OCI-LY3 (cell line): ENCODE data around the gene PPP6R2.

Experiments used
- H2AFZ ChIP-seq: fragments of 200-600, 300-600 bp; shearing (Covaris generic); 2 replicates; pipeline ENCODE4 v1.6.0; 2014; ENCODE audit warnings: antibody characterized with exemption, low read depth, low read length
- H3K27ac ChIP-seq: fragments of 200-600, 300-600 bp; sonication (generic); 2 replicates; pipeline ENCODE4 v1.5.1; 2014; ENCODE audit warnings: mild to moderate bottlenecking, low read length, moderate library complexity, mixed read lengths
- H3K27me3 ChIP-seq: fragments of 200-600, 300-600 bp; sonication (generic); 2 replicates; pipeline ENCODE4 v1.6.1; 2014; ENCODE audit warnings: low read depth, low read length, mixed read lengths
- H3K36me3 ChIP-seq: fragments of 200-600, 300-600 bp; sonication (generic); replicated peaks from 2 replicates; pipeline ENCODE3; 2014; ENCODE audit warnings: low read depth, low read length, mixed read lengths
- H3K4me1 ChIP-seq: fragments of 300-600, 200-600 bp; sonication (generic); 2 replicates; pipeline ENCODE4 v1.6.1; 2014; ENCODE audit warnings: low read length, mixed read lengths
- H3K4me2 ChIP-seq: fragments of 200-600, 300-600 bp; sonication (generic); 2 replicates; pipeline ENCODE4 v1.6.1; 2014; ENCODE audit warnings: low read length, mixed read lengths
- H3K4me3 ChIP-seq: fragments of 300-600, 200-600 bp; sonication (generic); 2 replicates; pipeline ENCODE4 v1.5.1; 2014; ENCODE audit warnings: antibody characterized with exemption, mild to moderate bottlenecking, low read length, moderate library complexity
- H3K79me2 ChIP-seq: fragments of 300-600, 200-600 bp; shearing (Covaris generic); 2 replicates; pipeline ENCODE4 v1.6.1; 2014; ENCODE audit warnings: mild to moderate bottlenecking, low read length, mixed read lengths
- H3K9ac ChIP-seq: fragments of 300-600, 200-600 bp; shearing (Covaris generic); 2 replicates; pipeline ENCODE4 v1.6.0; 2014; ENCODE audit warnings: mild to moderate bottlenecking, low read length, moderate library complexity
- H3K9me3 ChIP-seq: fragments of 200-600, 300-600 bp; shearing (Covaris generic); 2 replicates; pipeline ENCODE4 v1.6.1; 2014; ENCODE audit warnings: low read length, mixed read lengths; ENCODE audit not compliant: insufficient read depth
- H4K20me1 ChIP-seq: fragments of 200-600, 300-600 bp; sonication (generic); 2 replicates; pipeline ENCODE4 v1.6.1; 2016; ENCODE audit warnings: low read length, mixed read lengths; ENCODE audit not compliant: insufficient read depth
- CTCF ChIP-seq: fragments of 200-600, 300-600 bp; sonication (generic); IDR thresholded peaks from 2 replicates; pipeline ENCODE4 v1.5.1; 2014; ENCODE audit warnings: antibody characterized with exemption, low read length, low read depth
- EZH2phosphoT487 ChIP-seq: fragments of 200-600 bp; shearing (Covaris generic); IDR thresholded peaks from 2 replicates; pipeline ENCODE4 v1.6.1; 2018; ENCODE audit warnings: antibody characterized with exemption, mixed run types, low read depth

Gene PPP6R2

DNA sequence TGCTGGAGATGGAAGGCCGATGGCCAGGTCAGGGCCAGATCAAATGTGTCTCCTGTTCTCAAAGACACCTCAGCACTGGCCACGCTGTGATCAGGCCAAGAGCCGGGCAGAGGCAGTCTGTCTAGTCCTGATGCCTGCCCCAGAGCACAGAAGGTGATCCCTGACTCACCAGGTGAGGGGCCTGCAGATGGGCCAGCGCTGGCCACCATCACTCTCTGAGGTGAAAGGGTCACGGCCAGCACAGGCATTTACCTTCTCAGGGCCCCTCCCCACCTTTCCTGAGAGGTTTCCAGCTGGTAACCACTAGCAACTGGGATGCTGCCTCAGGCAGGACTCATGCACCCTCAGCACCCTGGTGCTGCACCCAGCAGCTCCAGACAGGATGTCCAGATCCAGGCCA, 128.8 kb downstream of the PPP6R2 start:
- Histone ChIP-seq H3K9ac (no peak overlapping the region), H3K9me3 (no peaks in the 10 kb centered on the region), H3K4me1 (peaks cover 35% of the 10 kb centered on the region), H3K79me2 (peaks cover 55% of the 10 kb centered on the region), H3K4me2 (no peak overlapping the region), H3K36me3 (no peaks in the 10 kb centered on the region), H3K27ac (no peak overlapping the region), H2AFZ (no peak overlapping the region), H3K27me3 (no peaks in the 10 kb centered on the region), H4K20me1 (peaks cover 29% of the 10 kb centered on the region), H3K4me3 (no peak overlapping the region)
- TF ChIP-seq EZH2phosphoT487 (no peak), CTCF (no peak)

DNA sequence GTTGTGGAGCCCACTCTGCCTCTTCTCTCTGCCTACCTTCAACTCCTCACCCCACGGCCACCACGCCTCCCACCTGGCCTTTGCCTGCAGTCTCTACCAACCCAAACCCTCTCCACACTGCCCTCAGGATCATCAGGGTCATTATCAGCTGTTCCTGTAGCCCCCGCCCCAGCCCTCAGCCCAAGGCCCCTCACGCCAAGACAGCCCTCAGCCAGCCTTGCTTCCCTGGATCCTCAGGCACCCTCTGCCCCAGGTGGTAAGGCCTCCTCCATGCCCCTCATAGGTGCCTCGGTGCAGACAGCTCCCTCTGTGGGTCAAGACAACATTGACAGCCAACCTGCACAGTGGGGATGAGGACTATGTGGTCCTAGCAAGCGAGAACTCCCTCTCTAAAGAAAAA, 130.0 kb downstream of the PPP6R2 start:
- Histone ChIP-seq H3K79me2 (peaks cover 55% of the 10 kb centered on the region), H3K9me3 (no peaks in the 10 kb centered on the region), H3K9ac (no peak overlapping the region), H3K27me3 (no peaks in the 10 kb centered on the region), H4K20me1 (peaks cover 29% of the 10 kb centered on the region), H3K27ac (no peak overlapping the region), H3K4me3 (peak overlapping the region; percentile 96; the same call in 1 of the 2 replicates), H2AFZ (no peak overlapping the region), H3K4me1 (peaks cover 35% of the 10 kb centered on the region), H3K4me2 (peak overlapping the region; percentile 91), H3K36me3 (no peaks in the 10 kb centered on the region)
- no peak for TF ChIP-seq EZH2phosphoT487
- peak; percentile 47 for TF ChIP-seq CTCF

DNA sequence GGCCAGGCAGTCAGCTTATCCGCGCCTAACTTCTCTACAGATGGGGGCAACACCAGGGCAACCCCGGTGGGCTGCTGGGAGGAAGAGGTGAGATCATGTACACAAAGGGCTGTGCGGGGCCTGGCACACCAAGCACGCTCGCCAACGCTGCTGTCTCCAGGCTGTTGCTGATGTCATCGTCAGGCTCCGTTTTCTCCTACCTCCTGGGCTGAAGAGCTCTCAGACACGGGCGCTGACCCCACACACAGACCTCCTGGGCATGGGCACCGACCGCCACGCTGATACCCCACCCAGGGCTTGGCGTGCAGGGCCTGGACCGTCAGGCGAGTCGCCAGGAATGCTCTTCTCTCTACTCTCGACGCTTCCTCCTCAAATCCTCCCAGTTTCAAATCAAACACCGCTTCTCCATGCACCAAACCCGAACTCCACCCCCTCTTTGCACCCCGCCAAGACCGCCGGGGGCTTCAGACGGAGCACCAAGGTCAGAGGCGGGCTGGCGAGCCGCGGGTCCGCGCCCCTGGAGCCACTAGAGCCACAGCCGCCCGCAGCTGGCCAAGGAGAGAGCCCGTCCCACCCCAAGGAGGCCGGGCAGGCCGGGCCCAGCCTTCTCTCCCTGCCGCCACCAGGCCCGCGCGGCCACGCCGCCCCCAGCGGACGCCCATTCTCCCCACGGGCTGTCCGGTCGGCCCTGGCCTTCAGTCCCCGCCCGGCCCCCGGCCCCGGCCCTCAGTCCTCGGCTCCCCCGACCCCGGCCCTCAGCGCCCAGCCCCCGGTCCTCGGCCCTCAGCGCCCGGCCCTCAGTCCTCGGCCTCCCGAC, 130.9 kb downstream of the PPP6R2 start:
- no peak for TF ChIP-seq CTCF
- TF ChIP-seq EZH2phosphoT487, result no peak
- Histone ChIP-seq H3K79me2 (peaks cover 48% of the 10 kb centered on the region), H3K9me3 (no peaks in the 10 kb centered on the region), H3K9ac (peak overlapping the region; percentile 67), H4K20me1 (peaks cover 25% of the 10 kb centered on the region), H2AFZ (no peak overlapping the region), H3K27me3 (no peaks in the 10 kb centered on the region), H3K4me3 (peak overlapping the region; percentile 96), H3K4me2 (peak overlapping the region; percentile 91), H3K4me1 (peaks cover 32% of the 10 kb centered on the region), H3K36me3 (no peaks in the 10 kb centered on the region), H3K27ac (no peak overlapping the region)

GRCh38 chr22:50474710-50475651, 131.9 kb downstream of the PPP6R2 start, which contains the start of gene SBF1:
Gene SBF1, minus strand, starts transcription at chr22:50475035. Its CDS starts 195 bp downstream, at chr22:50474840.
- Histone ChIP-seq H3K79me2 (peaks cover 41% of the 10 kb centered on the region), H3K4me2 (peak within 1 kb of the TSS; percentile 94), H3K4me3 (peak within 1 kb of the TSS; percentile 97), H3K27me3 (no peaks in the 10 kb centered on the region), H3K4me1 (peaks cover 23% of the 10 kb centered on the region), H3K9me3 (no peaks in the 10 kb centered on the region), H3K27ac (no peak within 1 kb of the TSS), H2AFZ (peak within 1 kb of the TSS; percentile 83), H3K9ac (peak within 1 kb of the TSS; percentile 80), H4K20me1 (peaks cover 18% of the 10 kb centered on the region), H3K36me3 (no peaks in the 10 kb centered on the region)
- no peak for TF ChIP-seq EZH2phosphoT487
- TF ChIP-seq CTCF, result no peak
